H1 (cell line): ENCODE results near the gene TRIAP1.
A peak's percentile ranks its signal among the peaks of the same experiment; 100 is the strongest.

Experiments
- CBX8 ChIP-seq: fragments of 300-800, 300-1000 bp; sonication (generic); IDR thresholded peaks from 2 replicates; pipeline ENCODE4 v1.7.1; 2016; ENCODE audit warnings: low read depth, low read length, borderline replicate concordance
- CHD1 ChIP-seq: IDR thresholded peaks from 2 replicates; pipeline ENCODE4 v1.6.1; 2012; ENCODE audit warnings: low read depth, low read length, improper control_type of control experiment
- CTBP2 ChIP-seq: IDR thresholded peaks from 2 replicates; pipeline ENCODE4 v1.7.0; 2011; ENCODE audit warnings: borderline replicate concordance, mild to moderate bottlenecking, moderate library complexity, mixed read lengths, low read length; ENCODE audit not compliant: insufficient read depth, insufficient read length
- CTCF ChIP-seq, 3 experiments: IDR thresholded peaks; 1 replicate in 2 of 3; 2 replicates in 1 of 3; pipeline versions ENCODE4 v1.5.1 to v1.6.1; 2011; ENCODE audit warnings: low read length in 3 of 3, mild to moderate bottlenecking in 3 of 3, inconsistent platforms in 2 of 3, low read depth in 1 of 3, moderate library complexity in 1 of 3; ENCODE audit not compliant: insufficient read depth in 1 of 3; ENCODE audit errors: control extremely low read depth in 1 of 3
- EZH2 ChIP-seq: fragments of 200-600 bp; sonication (generic); IDR thresholded peaks from 2 replicates; pipeline ENCODE4 v1.7.1; 2012; ENCODE audit warnings: low read depth, mild to moderate bottlenecking, moderate library complexity, low read length, inconsistent platforms; ENCODE audit not compliant: severe bottlenecking
- GABPA ChIP-seq: IDR thresholded peaks from 2 replicates; pipeline ENCODE4 v1.6.1; 2011; ENCODE audit warnings: mild to moderate bottlenecking, low read length, moderate library complexity, borderline replicate concordance; ENCODE audit not compliant: insufficient read depth
- POLR2A ChIP-seq, 2 experiments: IDR thresholded peaks; 1 replicate in 1 of 2; 2 replicates in 1 of 2; pipeline ENCODE4 v1.6.1; 2011; ENCODE audit warnings: low read depth in 2 of 2, low read length in 2 of 2, mild to moderate bottlenecking in 2 of 2; ENCODE audit errors: control extremely low read depth in 1 of 2
- RNF2 ChIP-seq: fragments of 200-900, 300-1000 bp; sonication (generic); IDR thresholded peaks from 2 replicates; pipeline ENCODE4 v1.7.1; 2016; ENCODE audit warnings: borderline replicate concordance, low read depth, mild to moderate bottlenecking, antibody characterized with exemption, low read length; ENCODE audit not compliant: poor library complexity, severe bottlenecking; ENCODE audit errors: missing control alignments

GRCh38 chr12:120457133-120457532 lies 10.9 kb upstream of the TRIAP1 start:
- no peak for TF ChIP-seq POLR2A (IDR thresholded peaks at IDR 0.05; ENCODE audit: control extremely low read depth in 1 of 2, low read depth in 2 of 2, low read length in 2 of 2)
- TF ChIP-seq GABPA = no peak
- no peak for TF ChIP-seq EZH2
- TF ChIP-seq CTCF (IDR thresholded peaks at IDR 0.05; ENCODE audit: control extremely low read depth in 1 of 3, insufficient read depth in 1 of 3, low read depth in 1 of 3, low read length in 3 of 3) = peak; percentile 36 to 85 (median 79)
- TF ChIP-seq CTBP2 = no peak
- TF ChIP-seq CBX8 = no peak
- no peak for TF ChIP-seq RNF2
- TF ChIP-seq CHD1 = no peak
